H9 (cell line): Measurements from ENCODE around the gene CTSW. TPM values are rescaled to one million over a fixed set of nuclear protein-coding genes. Genes with fewer than 3 reads are reported as not detected.

Experiments used
- DNase-seq: peaks from one replicate; pipeline ENCODE4 v3.0.0-alpha.2; 2017
- H2AFZ ChIP-seq: one replicate; pipeline ENCODE4 v1.6.1; 2013; ENCODE audit warnings: mild to moderate bottlenecking, low read length, control low read depth, moderate library complexity
- H2AK5ac ChIP-seq: 2 replicates; pipeline ENCODE4 v1.6.1; 2013; ENCODE audit warnings: low read length, control low read depth, mixed read lengths; ENCODE audit not compliant: insufficient read length
- H2BK120ac ChIP-seq: one replicate; pipeline ENCODE4 v1.6.1; 2013; ENCODE audit warnings: low read depth, mild to moderate bottlenecking, low read length, control low read depth, inconsistent platforms; ENCODE audit not compliant: poor library complexity, severe bottlenecking
- H2BK12ac ChIP-seq: 2 replicates; pipeline ENCODE4 v1.6.1; 2013; ENCODE audit warnings: low read length, control low read depth, mixed read lengths, low read depth; ENCODE audit not compliant: insufficient read length
- H2BK15ac ChIP-seq: 2 replicates; pipeline ENCODE4 v1.6.1; 2013; ENCODE audit warnings: low read depth, low read length, control low read depth
- H2BK20ac ChIP-seq: one replicate; pipeline ENCODE4 v1.6.1; 2013; ENCODE audit warnings: low read depth, mild to moderate bottlenecking, low read length, control low read depth, inconsistent platforms; ENCODE audit not compliant: poor library complexity, severe bottlenecking
- H2BK5ac ChIP-seq: 2 replicates; pipeline ENCODE4 v1.6.1; 2013; ENCODE audit warnings: low read length, control low read depth, mixed read lengths; ENCODE audit not compliant: insufficient read length
- H3K14ac ChIP-seq: 2 replicates; pipeline ENCODE4 v1.6.1; 2013; ENCODE audit warnings: low read length, control low read depth; ENCODE audit not compliant: insufficient read depth
- H3K18ac ChIP-seq: 2 replicates; pipeline ENCODE4 v1.6.1; 2013; ENCODE audit warnings: low read depth, mild to moderate bottlenecking, mixed read lengths, low read length, control low read depth; ENCODE audit not compliant: insufficient read length
- H3K23ac ChIP-seq: 2 replicates; pipeline ENCODE4 v1.6.1; 2013; ENCODE audit warnings: low read length, control low read depth, mixed read lengths, low read depth; ENCODE audit not compliant: insufficient read length
- H3K23me2 ChIP-seq: 2 replicates; pipeline ENCODE4 v1.6.1; 2013; ENCODE audit warnings: low read depth, mild to moderate bottlenecking, mixed read lengths, low read length, control low read depth; ENCODE audit not compliant: insufficient read length, poor library complexity, severe bottlenecking
- H3K27ac ChIP-seq: 2 replicates; pipeline ENCODE4 v1.5.1; 2013; ENCODE audit warnings: low read length, control low read depth, mixed read lengths, low read depth; ENCODE audit not compliant: insufficient read length
- H3K27me3 ChIP-seq: 2 replicates; pipeline ENCODE4 v1.6.1; 2013; ENCODE audit warnings: low read length, control low read depth, inconsistent platforms; ENCODE audit not compliant: insufficient read depth
- H3K4ac ChIP-seq: 2 replicates; pipeline ENCODE4 v1.6.1; 2013; ENCODE audit warnings: low read depth, mild to moderate bottlenecking, control low read depth, inconsistent platforms, low read length, moderate library complexity
- H3K4me1 ChIP-seq: 2 replicates; pipeline ENCODE4 v1.6.1; 2013; ENCODE audit warnings: low read length, control low read depth, inconsistent platforms; ENCODE audit not compliant: insufficient read depth
- H3K4me2 ChIP-seq: 2 replicates; pipeline ENCODE4 v1.6.1; 2013; ENCODE audit warnings: low read length, control low read depth, mixed read lengths; ENCODE audit not compliant: insufficient read length, insufficient read depth
- H3K56ac ChIP-seq: 2 replicates; pipeline ENCODE4 v1.6.1; 2013; ENCODE audit warnings: low read depth, mild to moderate bottlenecking, mixed read lengths, low read length, control low read depth; ENCODE audit not compliant: insufficient read length
- H3K79me1 ChIP-seq: 2 replicates; pipeline ENCODE4 v1.6.1; 2013; ENCODE audit warnings: low read depth, mild to moderate bottlenecking, moderate library complexity, low read length, control low read depth, inconsistent platforms; ENCODE audit not compliant: insufficient read depth, poor library complexity, severe bottlenecking
- H3K79me2 ChIP-seq: 2 replicates; pipeline ENCODE4 v1.6.1; 2013; ENCODE audit warnings: low read length, control low read depth, inconsistent platforms; ENCODE audit not compliant: insufficient read depth
- H3K9ac ChIP-seq: 2 replicates; pipeline ENCODE4 v1.6.1; 2013; ENCODE audit warnings: low read length, control low read depth, mixed read lengths; ENCODE audit not compliant: insufficient read length; ENCODE audit errors: extremely low read depth
- H3K9me3 ChIP-seq: one replicate; pipeline ENCODE4 v1.6.1; 2013; ENCODE audit warnings: low read depth, low read length, inconsistent platforms; ENCODE audit not compliant: control insufficient read depth
- H3T11ph ChIP-seq: one replicate; pipeline ENCODE4 v1.6.1; 2013; ENCODE audit warnings: mild to moderate bottlenecking, low read length, control low read depth, inconsistent platforms
- H4K20me1 ChIP-seq: one replicate; pipeline ENCODE4 v1.6.1; 2013; ENCODE audit not compliant: control insufficient read depth, insufficient read length, insufficient read depth
- H4K5ac ChIP-seq: 2 replicates; pipeline ENCODE4 v1.6.1; 2013; ENCODE audit warnings: low read depth, mild to moderate bottlenecking, mixed read lengths, low read length, control low read depth; ENCODE audit not compliant: insufficient read length
- H4K8ac ChIP-seq: replicated peaks from 2 replicates; pipeline ENCODE4 v1.6.1; 2013; ENCODE audit warnings: low read length, control low read depth, mixed read lengths, low read depth; ENCODE audit not compliant: insufficient read length
- H4K91ac ChIP-seq: 2 replicates; pipeline ENCODE4 v1.6.1; 2013; ENCODE audit warnings: low read depth, mild to moderate bottlenecking, moderate library complexity, mixed read lengths, low read length, control low read depth; ENCODE audit not compliant: insufficient read length
- H3K27ac Mint-ChIP-seq, 3 experiments: 2 replicates in 2 of 3; 3 replicates in 1 of 3; pipeline ENCODE4 v1.8.0; 2020 to 2021; ENCODE audit warnings: mixed read lengths in 3 of 3, mild to moderate bottlenecking in 1 of 3, moderate library complexity in 1 of 3
- H3K27me3 Mint-ChIP-seq: 2 replicates; pipeline ENCODE4 v1.8.0; 2021; ENCODE audit warnings: low read depth, mild to moderate bottlenecking, moderate library complexity, mixed read lengths
- H3K36me3 Mint-ChIP-seq, 3 experiments: 2 replicates in 2 of 3; 3 replicates in 1 of 3; pipeline ENCODE4 v1.8.0; 2020 to 2021; ENCODE audit warnings: low read depth in 3 of 3, mixed read lengths in 3 of 3; ENCODE audit not compliant: insufficient read depth in 1 of 3
- H3K4me1 Mint-ChIP-seq, 2 experiments: 2 replicates each; pipeline ENCODE4 v1.8.0; 2020; ENCODE audit warnings: mixed read lengths in 2 of 2
- H3K4me3 Mint-ChIP-seq, 2 experiments: 2 replicates in 1 of 2; 3 replicates in 1 of 2; pipeline ENCODE4 v1.8.0; 2020 to 2021; ENCODE audit warnings: mild to moderate bottlenecking in 2 of 2, mixed read lengths in 2 of 2, moderate library complexity in 1 of 2
- H3K9me3 Mint-ChIP-seq, 2 experiments: 2 replicates in 1 of 2; 3 replicates in 1 of 2; pipeline ENCODE4 v1.8.0; 2020; ENCODE audit warnings: mild to moderate bottlenecking in 2 of 2, mixed read lengths in 2 of 2, moderate library complexity in 1 of 2
- CTCF ChIP-seq: fragments of 200-600 bp; sonication (generic); conservative IDR thresholded peaks from 3 replicates; pipeline ENCODE4 v1.8.0; 2021; ENCODE audit warnings: antibody characterized with exemption, mild to moderate bottlenecking
- WGBS: extraction: QIAGEN DNeasy Blood & Tissue Kit; methylation state at CpG from one replicate; pipeline ENCODE4 v1.1.7; 2013; ENCODE audit warnings: missing lambda C conversion rate, low lambda C conversion rate, mixed read lengths; ENCODE audit not compliant: insufficient read length; ENCODE audit errors: extremely low coverage; 5-methylcytosine and 5-hydroxymethylcytosine counted together
- total RNA-seq: library from RNA; stranded (reverse); gene quantifications from 2 replicates; pipeline ENCODE4 v1.2.1, GENCODE V29; 2021

Gene CTSW
- total RNA-seq, 1 experiment from 2014 or later, result not detected

GRCh38 chr11:65849366-65849765, 30.3 kb upstream of the CTSW start:
- H3K4ac ChIP-seq, result no peak overlapping the region
- H2BK20ac ChIP-seq, result no peak overlapping the region
- no peak overlapping the region for H3T11ph ChIP-seq
- no peaks in the 10 kb centered on the region for H3K79me1 ChIP-seq
- no peak overlapping the region for H3K18ac ChIP-seq
- no peak overlapping the region for H3K27ac ChIP-seq
- no peak overlapping the region for H3K4me2 ChIP-seq
- no peaks in the 10 kb centered on the region for H4K20me1 ChIP-seq
- no peak overlapping the region for H2AFZ ChIP-seq
- H3K9me3 Mint-ChIP-seq, result peaks cover 3 to 7% of the 10 kb centered on the region in 2 experiments; a peak in 2 of 5 replicates
- H3K9ac ChIP-seq, result no peak overlapping the region
- H3K23ac ChIP-seq, result no peak overlapping the region
- H3K27me3 ChIP-seq, result no peaks in the 10 kb centered on the region
- H4K5ac ChIP-seq, result no peak overlapping the region
- H3K56ac ChIP-seq, result no peak overlapping the region
- no peak overlapping the region; a peak in 1 of 5 replicates for H3K4me3 Mint-ChIP-seq
- DNase-seq, result no peak
- H4K8ac ChIP-seq, result no peak overlapping the region
- H3K14ac ChIP-seq, result no peak overlapping the region
- no peak for TF ChIP-seq CTCF
- H2BK5ac ChIP-seq, result no peak overlapping the region
- H2BK15ac ChIP-seq, result no peak overlapping the region
- H2BK120ac ChIP-seq, result no peak overlapping the region
- H3K27ac Mint-ChIP-seq, result no peak overlapping the region; a peak in 1 of 7 replicates
- whole genome bisulfite sequencing, result no CpG with 5 or more reads among the region's 8 CpGs
- H3K36me3 Mint-ChIP-seq, result peaks cover 24 to 33% (median 25%) of the 10 kb centered on the region in 3 experiments
- no peaks in the 10 kb centered on the region for H3K79me2 ChIP-seq
- no peak overlapping the region for H2BK12ac ChIP-seq
- no peak overlapping the region for H4K91ac ChIP-seq
- no peaks in the 10 kb centered on the region for H3K23me2 ChIP-seq
- H3K4me1 ChIP-seq, result no peaks in the 10 kb centered on the region
- H3K9me3 ChIP-seq, result no peaks in the 10 kb centered on the region
- H3K4me1 Mint-ChIP-seq, result peaks cover 8 to 14% of the 10 kb centered on the region in 2 experiments
- H3K27me3 Mint-ChIP-seq, result peaks cover 17% of the 10 kb centered on the region
- no peak overlapping the region for H2AK5ac ChIP-seq
